Neural progenitor cell (in vitro differentiated cells): ENCODE data around the gene ATM.

ENCODE experiments used
- EZH2 ChIP-seq: fragments of 200-600 bp; sonication (generic); IDR thresholded peaks from 2 replicates; pipeline ENCODE4 v1.6.1; 2017; ENCODE audit warnings: antibody characterized with exemption, mild to moderate bottlenecking, moderate library complexity
- EZH2phosphoT487 ChIP-seq: fragments of 200-600 bp; sonication (generic); IDR thresholded peaks from 2 replicates; pipeline ENCODE4 v1.6.1; 2017; ENCODE audit warnings: antibody characterized with exemption
- TF ChIP-seq, protein P1 (sequence below): fragments of 200-600 bp; sonication (generic); IDR thresholded peaks from 2 replicates; pipeline ENCODE4 v1.5.1; 2017; ENCODE audit warnings: antibody characterized with exemption, mild to moderate bottlenecking

DNA sequence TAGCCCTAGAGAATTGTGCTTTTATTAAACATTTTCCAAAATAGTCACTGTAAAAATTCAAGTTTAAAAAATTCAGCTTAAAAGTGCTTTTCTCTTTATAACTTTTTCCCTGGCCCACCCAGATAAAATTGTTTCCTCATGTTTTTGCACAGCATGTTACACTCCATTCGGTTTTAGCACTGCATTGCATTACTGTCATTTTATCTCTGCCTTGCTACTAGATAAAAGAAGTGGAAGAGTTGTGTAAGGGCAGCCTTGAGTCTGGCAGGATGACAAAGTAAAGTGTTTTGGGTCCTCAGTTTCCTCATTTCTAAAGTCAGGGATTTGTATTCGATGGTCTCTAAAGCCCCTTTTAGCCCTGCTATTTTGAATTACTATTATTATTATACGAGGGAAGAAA lies 99.8 kb downstream of the ATM start:
- TF ChIP-seq, protein P1, sequence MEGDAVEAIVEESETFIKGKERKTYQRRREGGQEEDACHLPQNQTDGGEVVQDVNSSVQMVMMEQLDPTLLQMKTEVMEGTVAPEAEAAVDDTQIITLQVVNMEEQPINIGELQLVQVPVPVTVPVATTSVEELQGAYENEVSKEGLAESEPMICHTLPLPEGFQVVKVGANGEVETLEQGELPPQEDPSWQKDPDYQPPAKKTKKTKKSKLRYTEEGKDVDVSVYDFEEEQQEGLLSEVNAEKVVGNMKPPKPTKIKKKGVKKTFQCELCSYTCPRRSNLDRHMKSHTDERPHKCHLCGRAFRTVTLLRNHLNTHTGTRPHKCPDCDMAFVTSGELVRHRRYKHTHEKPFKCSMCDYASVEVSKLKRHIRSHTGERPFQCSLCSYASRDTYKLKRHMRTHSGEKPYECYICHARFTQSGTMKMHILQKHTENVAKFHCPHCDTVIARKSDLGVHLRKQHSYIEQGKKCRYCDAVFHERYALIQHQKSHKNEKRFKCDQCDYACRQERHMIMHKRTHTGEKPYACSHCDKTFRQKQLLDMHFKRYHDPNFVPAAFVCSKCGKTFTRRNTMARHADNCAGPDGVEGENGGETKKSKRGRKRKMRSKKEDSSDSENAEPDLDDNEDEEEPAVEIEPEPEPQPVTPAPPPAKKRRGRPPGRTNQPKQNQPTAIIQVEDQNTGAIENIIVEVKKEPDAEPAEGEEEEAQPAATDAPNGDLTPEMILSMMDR, result no peak
- TF ChIP-seq EZH2phosphoT487 (no peak), EZH2 (no peak)
